ENCODE data around the gene ANXA4.
"Not testable (repeated sequence)": the region's sequence is repeated elsewhere in the genome, so short reads cannot be mapped to it uniquely, and the experiment has no call there.

ANXA4 gene

GRCh38 chr2:69815717-69816116 lies 73.8 kb downstream of the ANXA4 start:
- DNase-seq = no peak

GRCh38 chr2:69816923-69817542 lies 75.1 kb downstream of the ANXA4 start:
- peak; percentile 78 for DNase-seq

- no peak for DNase-seq
Observed at GRCh38 chr2:69817729-69818501, 76.0 kb downstream of the ANXA4 start.

- no peak for DNase-seq
Observed at GRCh38 chr2:69827796-69828540, 86.0 kb downstream of the ANXA4 start.

GRCh38 chr2:69828938-69829255 lies 87.0 kb downstream of the ANXA4 start:
- no peak for DNase-seq

GRCh38 chr2:69829256-69830044 lies 87.5 kb downstream of the ANXA4 start, which contains the start of gene GMCL1:
TSS of gene GMCL1 (plus strand) at chr2:69829660. CDS start at chr2:69829893, 233 bp downstream.
- DNase-seq = peak; percentile 99

GRCh38 chr2:69830045-69830905 lies 88.3 kb downstream of the ANXA4 start:
- DNase-seq = peak; percentile 64

- DNase-seq = not testable (repeated sequence)
Observed at GRCh38 chr2:69830906-69831241, 88.9 kb downstream of the ANXA4 start.

- no peak for DNase-seq
Observed at GRCh38 chr2:69831354-69831905, 89.5 kb downstream of the ANXA4 start.

GRCh38 chr2:69833752-69834151 lies 91.8 kb downstream of the ANXA4 start:
- no peak for DNase-seq

GRCh38 chr2:69835666-69836065 lies 93.7 kb downstream of the ANXA4 start:
- DNase-seq = no peak

GRCh38 chr2:69836316-69836715 lies 94.4 kb downstream of the ANXA4 start:
- DNase-seq = no peak

GRCh38 chr2:69837533-69837932 lies 95.6 kb downstream of the ANXA4 start:
- no peak for DNase-seq

- no peak for DNase-seq
Observed at GRCh38 chr2:69843993-69844392, 102.1 kb downstream of the ANXA4 start.

- DNase-seq = no peak
Observed at GRCh38 chr2:69844560-69844959, 102.6 kb downstream of the ANXA4 start.

- DNase-seq = no peak
Observed at GRCh38 chr2:69846182-69847067, 104.5 kb downstream of the ANXA4 start.

GRCh38 chr2:69847068-69847828 lies 105.3 kb downstream of the ANXA4 start:
- DNase-seq = no peak

GRCh38 chr2:69848186-69848790 lies 106.4 kb downstream of the ANXA4 start:
- DNase-seq = no peak

- DNase-seq = no peak
Observed at GRCh38 chr2:69858261-69858660, 116.3 kb downstream of the ANXA4 start.

GRCh38 chr2:69863298-69863697 lies 121.4 kb downstream of the ANXA4 start:
- DNase-seq = no peak
